Uterus (tissue), 4 donors: ENCODE measurements around the gene VRK2. TPM values are rescaled to one million over a fixed set of nuclear protein-coding genes. Genes with fewer than 3 reads are reported as not detected.
"Not testable (repeated sequence)": the region's sequence is repeated elsewhere in the genome, so short reads cannot be mapped to it uniquely, and the experiment has no call there.

Experiments used
- DNase-seq, 2 donors: peaks; one replicate each; pipeline ENCODE4 v3.0.0-alpha.2; 2019 to 2020
- H3K27ac ChIP-seq, 2 donors: fragments of 200-600 bp; sonication (generic); 1 replicate in 1 of 2; 2 replicates in 1 of 2; pipeline ENCODE4 v1.5.1; 2016 to 2018
- H3K27me3 ChIP-seq, 2 donors: fragments of 200-600 bp; sonication (generic); one replicate each; pipeline ENCODE4 v1.5.1; 2018 to 2019; ENCODE audit warnings: control low read depth in 1 of 2
- H3K36me3 ChIP-seq, 2 donors: fragments of 200-600 bp; sonication (generic); one replicate each; pipeline ENCODE4 v1.5.1; 2019; ENCODE audit warnings: control low read depth in 1 of 2
- H3K4me1 ChIP-seq, 2 donors: fragments of 200-600 bp; sonication (generic); one replicate each; pipeline ENCODE4 v1.5.1; 2018 to 2019; ENCODE audit warnings: control low read depth in 1 of 2
- H3K4me3 ChIP-seq, 2 donors: fragments of 200-600 bp; sonication (generic); 1 replicate in 1 of 2; 2 replicates in 1 of 2; pipeline ENCODE4 v1.5.1; 2018 to 2019; ENCODE audit warnings: mild to moderate bottlenecking in 1 of 2
- H3K9me3 ChIP-seq, 2 donors: fragments of 200-600 bp; sonication (generic); one replicate each; pipeline ENCODE4 v1.5.1; 2019; ENCODE audit warnings: control low read depth in 1 of 2
- POLR2A ChIP-seq, 2 donors: fragments of 450-650 bp; IDR thresholded peaks; one replicate each; pipeline ENCODE4 v1.6.1; 2016; ENCODE audit warnings: antibody characterized with exemption in 2 of 2, mild to moderate bottlenecking in 1 of 2, moderate library complexity in 1 of 2
- intact Hi-C: fragments of 100-400 bp; cut with DNase I; formaldehyde crosslinking; loops from one replicate; pipeline ENCODE4 v1.15.1; 2023; ENCODE audit warnings: low total_unique reads
- total RNA-seq, 4 donors: library from RNA; depleted of rRNA in 3 of 4; stranded (reverse); fragments of >200 nt in 3 of 4; gene quantifications; one replicate each; pipeline versions ENCODE4 v1.1.0 to v1.2.4, GENCODE V29; 2014 to 2023
- TF ChIP-seq, protein P1 (sequence below), 4 experiments: fragments of 200-600 bp in 2 of 4; fragments of 450-650 bp in 2 of 4; sonication (generic) in 2 of 4; IDR thresholded peaks; one replicate each; pipeline ENCODE4 v1.5.1; 2016 to 2019; ENCODE audit warnings: antibody characterized with exemption in 4 of 4, mild to moderate bottlenecking in 2 of 4, moderate library complexity in 1 of 4
- donor health status: DM: yes; HTN: yes; CAD: no.

VRK2 gene
- total RNA-seq, 4 donors from 2014 or later: 17.1 to 30.3 (median 25.7) TPM

DNA sequence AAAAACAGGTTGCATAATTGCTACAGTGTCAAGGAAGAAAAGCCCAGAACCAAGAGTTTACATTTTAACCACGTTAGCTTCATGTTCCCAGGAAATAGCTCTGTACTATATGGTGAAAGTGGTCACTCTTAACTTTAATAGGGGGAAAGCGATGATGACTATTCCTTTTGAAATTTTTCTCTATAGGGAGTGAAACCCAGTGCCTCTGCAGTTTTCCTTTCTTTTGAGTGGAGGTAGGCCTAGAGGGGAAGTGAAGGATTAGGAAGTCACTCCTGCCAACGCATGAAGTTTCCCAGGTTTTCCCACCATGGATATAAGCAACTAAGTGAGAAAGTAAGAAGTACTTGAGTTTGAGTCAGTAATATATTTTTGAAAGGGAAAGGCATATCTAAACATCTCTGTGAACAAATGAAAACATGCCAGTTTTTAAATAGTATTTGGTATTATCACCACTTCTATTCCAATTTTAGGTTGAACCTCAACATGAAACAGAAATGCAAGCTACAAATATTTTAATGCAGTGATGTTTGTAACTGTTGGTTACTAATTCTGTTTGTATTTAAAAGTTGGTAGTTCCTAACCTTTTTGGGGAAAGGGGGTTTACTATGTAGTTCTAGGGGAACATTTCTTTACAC lies 91.9 kb downstream of the VRK2 start:
- Histone ChIP-seq H3K36me3 (no peaks in the 10 kb centered on the region), H3K4me1 (no peaks in the 10 kb centered on the region), H3K4me3 (no peak overlapping the region), H3K27me3 (no peaks in the 10 kb centered on the region), H3K9me3 (no peaks in the 10 kb centered on the region), H3K27ac (no peak overlapping the region)
- intact Hi-C loops: no loop called here
- no peak for TF ChIP-seq POLR2A (IDR thresholded peaks at IDR 0.05)
- TF ChIP-seq, protein P1, sequence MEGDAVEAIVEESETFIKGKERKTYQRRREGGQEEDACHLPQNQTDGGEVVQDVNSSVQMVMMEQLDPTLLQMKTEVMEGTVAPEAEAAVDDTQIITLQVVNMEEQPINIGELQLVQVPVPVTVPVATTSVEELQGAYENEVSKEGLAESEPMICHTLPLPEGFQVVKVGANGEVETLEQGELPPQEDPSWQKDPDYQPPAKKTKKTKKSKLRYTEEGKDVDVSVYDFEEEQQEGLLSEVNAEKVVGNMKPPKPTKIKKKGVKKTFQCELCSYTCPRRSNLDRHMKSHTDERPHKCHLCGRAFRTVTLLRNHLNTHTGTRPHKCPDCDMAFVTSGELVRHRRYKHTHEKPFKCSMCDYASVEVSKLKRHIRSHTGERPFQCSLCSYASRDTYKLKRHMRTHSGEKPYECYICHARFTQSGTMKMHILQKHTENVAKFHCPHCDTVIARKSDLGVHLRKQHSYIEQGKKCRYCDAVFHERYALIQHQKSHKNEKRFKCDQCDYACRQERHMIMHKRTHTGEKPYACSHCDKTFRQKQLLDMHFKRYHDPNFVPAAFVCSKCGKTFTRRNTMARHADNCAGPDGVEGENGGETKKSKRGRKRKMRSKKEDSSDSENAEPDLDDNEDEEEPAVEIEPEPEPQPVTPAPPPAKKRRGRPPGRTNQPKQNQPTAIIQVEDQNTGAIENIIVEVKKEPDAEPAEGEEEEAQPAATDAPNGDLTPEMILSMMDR (IDR thresholded peaks at IDR 0.05): no peak
- no peak for DNase-seq

DNA sequence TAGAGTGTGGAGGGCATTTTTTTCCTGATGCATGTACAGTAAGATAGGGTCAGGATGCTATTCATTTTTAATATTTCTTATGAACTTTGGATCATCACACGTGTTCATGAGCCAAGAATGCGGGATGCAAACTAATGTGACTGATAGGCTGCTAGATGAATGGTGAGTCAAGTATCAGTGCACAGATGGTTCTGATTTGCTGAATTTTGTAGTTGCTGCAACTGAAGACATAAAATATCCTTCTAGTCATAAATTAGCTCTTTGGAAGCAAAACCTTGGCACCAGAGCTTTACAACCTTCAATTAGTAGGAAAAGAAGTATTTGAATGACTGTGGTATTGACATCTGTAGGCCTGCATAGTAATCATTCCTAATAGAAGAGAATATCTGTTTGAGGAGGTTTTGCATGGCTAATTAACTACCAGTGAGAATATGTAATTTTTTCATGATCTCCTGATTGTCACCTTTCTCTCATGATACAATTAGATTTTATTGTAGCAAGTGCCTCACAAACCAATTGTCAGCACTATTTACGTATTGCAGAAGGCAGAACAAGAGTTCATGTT lies 94.0 kb downstream of the VRK2 start:
- intact Hi-C loops: no loop called here
- H3K27me3 ChIP-seq: no peaks in the 10 kb centered on the region
- no peaks in the 10 kb centered on the region for H3K36me3 ChIP-seq
- no peak for DNase-seq
- no peak for TF ChIP-seq POLR2A (IDR thresholded peaks at IDR 0.05)
- TF ChIP-seq, protein P1 (IDR thresholded peaks at IDR 0.05): no peak
- H3K9me3 ChIP-seq: no peaks in the 10 kb centered on the region
- H3K4me3 ChIP-seq: no peak overlapping the region
- no peak overlapping the region for H3K27ac ChIP-seq
- no peaks in the 10 kb centered on the region for H3K4me1 ChIP-seq

DNA sequence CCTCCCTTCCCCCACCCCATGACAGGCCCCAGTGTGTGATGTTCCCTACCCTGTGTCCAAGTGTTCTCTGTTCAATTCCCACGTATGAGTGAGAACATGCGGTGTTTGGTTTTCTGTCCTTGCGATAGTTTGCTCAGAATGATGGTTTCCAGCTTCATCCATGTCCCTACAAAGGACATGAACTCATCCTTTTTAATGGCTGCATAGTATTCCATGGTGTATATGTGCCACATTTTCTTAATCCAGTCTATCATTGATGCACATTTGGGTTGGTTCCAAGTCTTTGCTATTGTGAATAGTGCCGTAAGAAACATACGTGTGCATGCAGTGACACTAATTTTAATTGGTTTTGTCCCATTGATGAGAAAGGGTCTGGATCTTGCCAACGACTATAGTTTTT lies 99.2 kb downstream of the VRK2 start:
- H3K27ac ChIP-seq, intact Hi-C loops, H3K36me3 ChIP-seq, H3K4me3 ChIP-seq, H3K4me1 ChIP-seq, H3K9me3 ChIP-seq, H3K27me3 ChIP-seq, DNase-seq: not testable (repeated sequence)

DNA sequence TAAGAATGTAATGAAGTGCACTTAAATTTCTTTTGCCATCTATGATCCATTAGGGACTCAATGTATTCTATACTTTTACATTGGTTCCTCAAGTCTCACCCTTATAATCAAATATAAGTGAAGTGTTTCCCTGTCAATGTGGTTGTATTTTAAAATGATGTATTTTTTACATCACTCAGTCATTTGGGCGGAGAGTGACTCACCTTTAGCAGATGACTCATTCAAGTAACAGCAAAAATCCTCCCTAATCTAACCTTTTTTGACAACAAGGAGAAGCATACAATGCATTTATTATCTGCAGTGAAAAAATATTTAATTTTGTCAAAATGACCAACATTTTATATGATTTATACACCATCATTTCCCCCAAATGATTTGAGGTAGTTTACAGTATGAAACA lies 100.1 kb downstream of the VRK2 start:
- Histone ChIP-seq H3K27ac (no peak overlapping the region), H3K9me3 (no peaks in the 10 kb centered on the region), H3K4me1 (no peaks in the 10 kb centered on the region), H3K27me3 (no peaks in the 10 kb centered on the region), H3K4me3 (no peak overlapping the region), H3K36me3 (no peaks in the 10 kb centered on the region)
- no peak for TF ChIP-seq POLR2A (IDR thresholded peaks at IDR 0.05)
- TF ChIP-seq, protein P1 (IDR thresholded peaks at IDR 0.05): no peak
- no peak for DNase-seq
- intact Hi-C loops: no loop called here

DNA sequence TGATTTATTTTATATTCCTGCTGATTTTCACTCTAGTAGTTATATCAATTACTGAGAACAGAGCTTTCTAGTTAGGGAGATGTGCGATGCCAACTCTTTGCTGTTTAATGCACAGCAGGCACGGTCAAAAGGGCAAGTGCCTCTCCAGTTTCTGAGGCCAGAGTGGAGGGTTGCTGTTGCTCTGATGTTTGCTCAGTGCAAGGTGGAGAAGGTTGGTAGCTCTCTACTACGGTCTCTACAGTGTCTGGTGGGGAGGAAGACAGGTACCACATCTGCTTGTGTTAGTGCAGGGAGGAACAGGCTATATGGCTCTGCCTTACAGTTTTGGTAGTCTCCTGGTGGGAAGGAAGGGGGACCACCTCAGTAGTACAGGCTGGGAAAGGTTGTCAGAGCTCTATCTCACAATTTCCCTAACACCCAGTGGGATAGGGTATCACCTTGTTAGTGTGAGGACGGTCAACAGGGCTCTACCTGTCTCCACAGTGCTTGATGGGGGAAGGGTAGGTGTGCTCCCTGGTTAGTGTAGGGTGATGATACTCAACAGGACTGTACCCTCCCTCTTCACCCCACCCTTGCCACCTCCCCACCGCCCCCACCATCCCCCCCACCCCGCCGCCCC lies 108.7 kb downstream of the VRK2 start:
- H3K27ac ChIP-seq: no peak overlapping the region
- no peak for DNase-seq
- H3K4me1 ChIP-seq: no peaks in the 10 kb centered on the region
- H3K36me3 ChIP-seq: no peaks in the 10 kb centered on the region
- H3K4me3 ChIP-seq: no peak overlapping the region
- H3K27me3 ChIP-seq: no peaks in the 10 kb centered on the region
- intact Hi-C loops: no loop called here
- TF ChIP-seq, protein P1 (IDR thresholded peaks at IDR 0.05): no peak
- no peak for TF ChIP-seq POLR2A (IDR thresholded peaks at IDR 0.05)
- no peaks in the 10 kb centered on the region for H3K9me3 ChIP-seq
